HG03342 (cell line): ENCODE data around the gene XKR8.

Experiments used
- ATAC-seq: cut with Tn5 transposase; IDR thresholded peaks from one replicate; pipeline ENCODE4 v1.9.1; 2021; ENCODE audit warnings: mild to moderate bottlenecking, moderate library complexity; ENCODE audit not compliant: unreplicated experiment

Gene XKR8, protein sequence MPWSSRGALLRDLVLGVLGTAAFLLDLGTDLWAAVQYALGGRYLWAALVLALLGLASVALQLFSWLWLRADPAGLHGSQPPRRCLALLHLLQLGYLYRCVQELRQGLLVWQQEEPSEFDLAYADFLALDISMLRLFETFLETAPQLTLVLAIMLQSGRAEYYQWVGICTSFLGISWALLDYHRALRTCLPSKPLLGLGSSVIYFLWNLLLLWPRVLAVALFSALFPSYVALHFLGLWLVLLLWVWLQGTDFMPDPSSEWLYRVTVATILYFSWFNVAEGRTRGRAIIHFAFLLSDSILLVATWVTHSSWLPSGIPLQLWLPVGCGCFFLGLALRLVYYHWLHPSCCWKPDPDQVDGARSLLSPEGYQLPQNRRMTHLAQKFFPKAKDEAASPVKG

DNA sequence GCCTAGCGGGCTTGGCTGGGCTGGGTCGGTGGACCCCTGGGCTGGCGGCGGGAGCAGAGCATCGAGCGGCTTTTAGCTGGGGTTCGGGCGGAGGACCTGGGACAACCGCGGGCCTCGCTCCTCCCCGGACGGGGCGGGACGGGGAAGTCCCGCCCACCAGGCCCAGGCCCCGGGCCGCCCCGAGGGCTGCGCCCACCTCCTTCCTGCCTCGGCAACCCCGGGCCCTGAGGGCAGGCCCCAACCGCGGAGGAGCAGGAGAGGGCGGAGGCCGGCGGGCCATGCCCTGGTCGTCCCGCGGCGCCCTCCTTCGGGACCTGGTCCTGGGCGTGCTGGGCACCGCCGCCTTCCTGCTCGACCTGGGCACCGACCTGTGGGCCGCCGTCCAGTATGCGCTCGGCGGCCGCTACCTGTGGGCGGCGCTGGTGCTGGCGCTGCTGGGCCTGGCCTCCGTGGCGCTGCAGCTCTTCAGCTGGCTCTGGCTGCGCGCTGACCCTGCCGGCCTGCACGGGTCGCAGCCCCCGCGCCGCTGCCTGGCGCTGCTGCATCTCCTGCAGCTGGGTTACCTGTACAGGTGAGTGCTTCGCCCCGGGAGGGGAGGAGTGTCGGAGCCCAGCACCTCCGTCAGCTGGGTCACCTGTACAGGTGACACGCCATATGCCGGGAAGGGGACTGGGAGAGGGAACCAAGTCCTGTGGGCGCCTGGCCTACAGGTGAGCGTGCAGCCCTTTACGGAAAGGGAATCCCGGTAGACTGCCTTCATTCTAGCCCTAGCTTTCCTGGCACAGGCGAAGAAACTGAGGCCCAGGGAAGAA lies at the start of gene XKR8:
XKR8 (plus strand) TSS at position 182 of the 812 bp plus-strand sequence; CDS start at position 279, 97 bp downstream.
- peak; percentile 75 for ATAC-seq

DNA sequence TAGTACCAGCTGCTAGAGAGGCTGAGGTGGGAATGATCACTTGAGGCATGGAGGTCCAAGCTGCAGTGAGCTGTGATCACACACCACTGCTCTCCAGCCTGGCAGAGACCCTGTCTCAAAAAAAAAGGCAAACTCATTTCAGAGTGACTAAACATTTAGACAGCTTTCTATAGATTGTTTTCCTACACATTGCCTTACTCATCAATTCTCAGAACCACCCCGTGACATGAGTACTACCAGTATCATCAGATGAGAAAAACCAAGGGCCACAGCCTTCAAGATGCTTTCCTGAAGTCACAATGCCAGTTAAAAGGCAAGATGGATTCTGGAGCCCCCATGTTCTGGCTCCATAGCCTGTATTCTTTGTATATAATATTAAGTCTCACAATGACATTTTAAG lies 47.3 kb upstream of the XKR8 start:
- ATAC-seq: no peak

DNA sequence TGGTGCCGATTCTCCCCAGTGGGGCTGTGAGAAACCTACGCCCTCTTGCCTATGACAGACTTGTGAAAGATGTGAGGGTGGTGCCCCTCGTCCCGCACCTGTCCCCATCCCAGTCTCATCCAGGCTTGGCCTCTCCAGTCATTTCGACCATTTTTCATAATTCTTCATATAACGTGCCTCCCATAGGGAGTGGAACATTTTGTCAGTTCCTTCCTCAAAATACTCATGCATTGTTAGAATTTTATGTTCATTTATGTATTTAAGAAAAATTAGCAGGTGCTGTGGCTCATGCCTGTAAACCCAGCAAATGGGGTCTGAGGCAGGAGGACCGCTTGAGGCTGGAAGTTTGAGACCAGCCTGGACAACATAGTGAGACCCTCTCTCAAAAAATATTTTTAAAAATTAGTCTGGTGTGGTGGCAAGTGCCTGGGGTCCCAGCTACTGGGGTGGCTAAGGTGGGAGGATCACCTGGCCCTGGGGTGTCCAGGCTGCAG lies 44.6 kb upstream of the XKR8 start:
- ATAC-seq: no peak

DNA sequence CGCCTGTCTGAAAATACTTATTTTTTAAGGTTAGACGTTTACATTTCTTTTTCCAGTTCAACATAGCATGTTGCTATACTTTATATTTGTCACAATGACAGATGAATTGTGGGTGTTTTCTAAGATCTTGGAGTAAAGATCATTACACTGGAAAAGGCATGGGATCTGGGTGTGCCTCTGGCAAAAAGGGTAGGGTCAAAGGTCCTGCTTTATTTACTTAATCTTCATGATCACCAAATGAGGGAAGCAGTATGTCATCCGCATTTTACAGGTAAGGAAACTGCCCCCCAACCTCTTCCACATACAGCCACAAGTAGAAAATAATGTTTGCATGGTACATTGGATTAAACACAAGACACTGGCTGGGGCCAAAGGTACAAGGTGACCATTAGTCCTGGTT lies 37.5 kb upstream of the XKR8 start:
- ATAC-seq: no peak

- ATAC-seq: no peak
These were observed 31.4 kb upstream of the XKR8 start for GRCh38 chr1:27928216-27928954.

DNA sequence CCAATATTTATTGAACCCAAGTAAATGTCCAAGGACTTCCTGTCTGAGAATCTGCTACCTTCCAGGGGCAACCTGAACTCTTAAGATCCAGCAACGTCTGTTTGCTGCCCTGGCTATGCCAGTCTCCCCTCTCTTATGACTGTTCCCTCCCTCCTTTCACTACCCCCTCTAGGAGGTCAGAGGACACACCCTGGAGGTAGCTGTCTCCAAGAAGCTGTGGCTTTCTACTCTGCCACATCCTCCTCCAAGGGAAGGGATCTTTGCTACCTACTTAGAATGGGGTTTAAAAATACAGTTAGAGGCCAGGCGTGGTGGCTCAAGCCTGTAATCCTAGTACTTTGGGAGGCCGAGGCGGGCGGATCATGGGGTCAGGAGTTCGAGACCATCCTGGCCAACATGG lies 28.6 kb upstream of the XKR8 start:
- no peak for ATAC-seq

GRCh38 chr1:27931759-27932158 lies 28.0 kb upstream of the XKR8 start:
- no peak for ATAC-seq

DNA sequence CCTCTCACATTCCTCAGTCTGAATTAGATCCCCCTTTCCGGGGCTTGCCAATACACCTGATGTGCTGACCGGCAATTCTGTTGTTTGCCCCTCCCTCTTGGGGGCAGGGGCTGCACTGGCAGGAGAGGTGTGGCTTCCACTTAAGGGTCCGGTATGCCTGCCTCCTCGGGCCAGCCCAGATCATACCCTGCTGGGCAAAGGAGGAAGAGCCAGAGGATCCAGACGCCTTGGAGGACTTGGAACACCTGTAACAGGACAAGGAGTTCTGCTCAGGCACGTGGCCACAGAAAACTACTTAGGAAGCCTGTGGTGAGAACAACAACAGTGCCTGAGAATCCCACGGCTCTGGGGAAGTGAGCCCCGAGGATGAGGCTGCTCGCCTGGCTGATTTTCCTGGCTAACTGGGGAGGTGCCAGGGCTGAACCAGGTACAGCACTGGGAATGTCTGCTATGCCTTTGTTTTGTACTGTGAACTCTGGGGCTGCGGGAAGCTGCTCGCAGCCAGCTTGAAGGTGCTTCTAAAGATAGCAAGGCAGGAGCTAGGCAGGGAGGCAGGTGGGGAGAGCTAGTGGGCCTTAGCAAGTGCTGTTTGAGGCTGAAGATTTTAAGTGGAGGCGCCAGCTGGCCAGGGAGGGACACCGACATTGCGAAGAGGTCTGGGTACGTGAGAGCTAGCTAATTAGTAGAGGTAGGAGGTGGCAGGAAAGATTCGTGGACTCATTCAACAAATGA lies 24.8 kb upstream of the XKR8 start, which contains the start of gene SMPDL3B:
SMPDL3B (plus strand) TSS at position 183 of the 732 bp plus-strand sequence; CDS start at position 367, 184 bp downstream.
- no peak for ATAC-seq

- ATAC-seq: no peak
These were observed 24.1 kb upstream of the XKR8 start for GRCh38 chr1:27935721-27936120.

GRCh38 chr1:27936370-27936769 lies 23.4 kb upstream of the XKR8 start:
- no peak for ATAC-seq

- no peak for ATAC-seq
These were observed 22.3 kb upstream of the XKR8 start for GRCh38 chr1:27937524-27937836.

DNA sequence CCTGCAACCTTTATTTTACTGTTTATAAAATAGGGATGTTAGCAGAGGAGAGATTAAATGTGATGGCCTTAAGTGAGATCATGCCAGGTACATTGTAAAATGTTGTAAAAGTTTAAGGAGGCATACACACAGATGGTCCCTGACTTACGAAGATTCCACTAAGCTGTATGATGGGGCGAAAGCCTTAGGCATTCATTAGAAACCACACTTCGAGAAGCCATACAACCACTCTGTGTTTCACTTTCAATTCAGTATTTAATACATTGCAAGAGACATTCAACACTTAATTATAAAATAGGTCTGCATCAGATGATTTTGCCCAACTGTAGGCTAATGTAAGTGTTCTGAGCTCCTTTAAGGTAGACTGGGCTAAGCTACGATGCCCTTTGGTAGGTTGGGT lies 21.3 kb upstream of the XKR8 start:
- no peak for ATAC-seq

DNA sequence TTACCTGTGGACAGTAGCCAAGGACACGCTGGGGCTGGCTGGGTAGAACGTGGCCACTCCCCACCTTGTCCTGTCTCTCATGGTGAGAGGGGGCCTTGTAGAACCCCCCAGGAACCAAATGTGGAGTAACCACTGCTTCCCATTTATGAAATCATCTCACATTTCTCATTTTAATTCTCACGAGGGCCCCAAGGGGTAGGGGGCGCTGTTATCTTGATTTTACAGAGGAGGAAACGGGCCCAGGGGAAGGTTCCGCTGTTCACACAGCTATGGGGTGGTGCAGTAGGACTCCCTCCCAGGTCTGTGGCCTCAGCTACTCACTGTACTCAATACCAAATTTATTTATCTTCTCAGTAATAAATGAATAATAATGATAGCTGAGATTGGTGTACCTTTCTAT lies 19.5 kb upstream of the XKR8 start:
- no peak for ATAC-seq

DNA sequence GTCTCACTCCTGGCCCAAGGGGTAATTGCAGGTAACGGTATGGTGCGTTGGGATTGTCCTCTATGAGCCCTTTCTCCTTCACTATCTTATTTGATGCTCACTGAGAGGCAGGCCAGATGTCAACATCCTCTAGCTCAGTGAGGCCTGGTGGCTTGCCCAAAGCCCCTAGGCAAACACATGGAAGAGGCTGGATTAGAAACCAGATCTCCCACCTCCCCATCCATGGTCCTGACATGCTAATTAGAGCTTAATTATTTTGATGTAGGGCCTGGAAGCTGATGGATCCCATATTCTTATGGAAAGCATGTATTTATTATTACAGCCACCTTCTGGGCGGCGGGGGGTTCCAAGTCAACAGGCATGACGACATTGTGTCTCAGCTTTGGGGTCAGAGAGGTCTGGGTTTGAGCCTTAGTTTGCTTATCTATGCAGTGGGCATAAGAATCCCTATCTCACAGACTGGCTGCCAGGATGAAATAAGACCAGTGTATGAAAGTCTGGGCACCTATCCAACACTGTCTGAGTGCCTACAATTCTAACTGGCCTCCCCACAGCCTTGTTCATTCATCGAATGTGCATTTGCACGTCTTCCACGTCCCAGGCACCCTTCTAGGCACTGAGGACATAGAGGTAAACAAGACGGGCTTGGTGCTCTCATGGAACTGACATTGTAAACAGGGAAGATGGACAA lies 18.8 kb upstream of the XKR8 start:
- ATAC-seq: no peak

GRCh38 chr1:27941671-27942540 lies 17.9 kb upstream of the XKR8 start:
- no peak for ATAC-seq

DNA sequence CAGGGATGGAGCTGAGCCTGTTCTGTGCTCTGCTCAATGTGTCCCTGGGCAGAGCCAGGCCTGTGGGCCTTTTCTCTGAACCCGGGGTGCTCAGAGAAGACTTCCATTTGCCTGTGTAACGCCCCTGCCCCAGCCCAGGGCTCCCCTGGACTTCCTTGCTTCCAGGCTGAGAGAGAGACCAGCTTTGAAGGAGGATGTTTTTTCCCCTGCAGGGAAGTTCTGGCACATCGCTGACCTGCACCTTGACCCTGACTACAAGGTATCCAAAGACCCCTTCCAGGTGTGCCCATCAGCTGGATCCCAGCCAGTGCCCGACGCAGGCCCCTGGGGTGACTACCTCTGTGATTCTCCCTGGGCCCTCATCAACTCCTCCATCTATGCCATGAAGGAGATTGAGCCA lies 14.8 kb upstream of the XKR8 start:
- no peak for ATAC-seq

GRCh38 chr1:27949027-27949426 lies 10.7 kb upstream of the XKR8 start:
- ATAC-seq: no peak

- ATAC-seq: no peak
These were observed 8.4 kb upstream of the XKR8 start for GRCh38 chr1:27951396-27951795.

DNA sequence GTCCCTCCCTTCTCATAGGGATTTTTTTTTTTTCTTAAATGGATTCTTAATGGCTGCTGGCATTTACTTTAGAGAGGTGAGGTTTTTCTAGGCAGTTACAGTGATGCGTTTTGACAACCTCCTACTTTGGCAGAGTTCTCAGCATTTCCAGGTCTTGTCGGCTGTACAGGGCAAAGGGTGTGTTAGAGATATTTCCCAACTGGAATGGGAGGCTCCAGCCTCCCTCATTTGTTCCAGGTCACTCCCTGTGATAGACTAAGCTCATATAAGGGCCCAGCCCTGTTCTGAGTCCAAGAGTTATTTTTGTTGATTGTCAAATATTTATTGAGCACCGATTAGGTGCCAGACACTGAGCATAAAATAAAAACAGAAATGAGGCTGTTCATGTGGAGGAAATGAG lies 7.6 kb upstream of the XKR8 start:
- ATAC-seq: no peak
